HepG2 (cell line): ENCODE results near the gene UBR7. TPM values are rescaled to one million over a fixed set of nuclear protein-coding genes. Genes with fewer than 3 reads are reported as not detected.

Source experiments
- ATAC-seq: fragments of 200-7000 bp; cut with Tn5 transposase; 3 replicates; pipeline ENCODE4 v1.9.1; 2020; ENCODE audit warnings: mild to moderate bottlenecking, moderate library complexity
- BruUV-seq: library from RNA; stranded (reverse); fragments of 400-500 nt; replicated peaks from 2 replicates; lab custom pipeline; 2021; lab: Mats Ljungman, UMichigan
- CTCF ChIA-PET: fragments of 300-600 bp; formaldehyde crosslinking; extraction: SDS; loops from one replicate; lab custom pipeline; 2021; ENCODE audit warnings: low total read pairs, inconsistent platforms, low intra/inter-chr PET ratio; lab: Yijun Ruan, JAX
- POLR2A ChIA-PET: fragments of 350-600 bp; sonication (Branson Sonifier 250); formaldehyde crosslinking; loops from one replicate; lab custom pipeline; 2020; ENCODE audit warnings: antibody characterized with exemption, inconsistent platforms; lab: Yijun Ruan, JAX
- DNase-seq: peaks from one replicate; pipeline ENCODE4 v3.0.0-alpha.2; 2015; ENCODE audit warnings: low spot score
- FAIRE-seq: peaks from 3 replicates; lab custom pipeline; 2011; peaks lifted over from hg19 to GRCh38; lab: Jason Lieb, UNC
- H2AFZ ChIP-seq: one replicate; pipeline ENCODE4 v1.6.1; 2011; ENCODE audit warnings: low read length, inconsistent platforms
- H3K27ac ChIP-seq: fragments of 300-600 bp; 3 replicates; pipeline ENCODE4 v1.8.0; 2011; ENCODE audit warnings: mixed run types, mild to moderate bottlenecking, mixed read lengths, low read length, inconsistent platforms; ENCODE audit not compliant: insufficient read depth; ENCODE audit errors: extremely low read length
- H3K27me3 ChIP-seq, 2 experiments: fragments of 200-600 bp in 1 of 2; 2 replicates in 1 of 2; 3 replicates in 1 of 2; pipeline versions ENCODE4 v1.6.0 to v1.8.0; 2011; ENCODE audit warnings: low read length in 2 of 2, mild to moderate bottlenecking in 2 of 2, moderate library complexity in 2 of 2, inconsistent platforms in 1 of 2; ENCODE audit not compliant: insufficient read depth in 2 of 2, control insufficient read depth in 1 of 2
- H3K36me3 ChIP-seq, 2 experiments: fragments of 200-600 bp in 1 of 2; replicated peaks in 1 of 2; 2 replicates in 1 of 2; 3 replicates in 1 of 2; pipeline versions ENCODE4 v1.5.1 to v1.8.0; 2011; ENCODE audit warnings: low read length in 2 of 2, inconsistent platforms in 1 of 2; ENCODE audit not compliant: insufficient read depth in 2 of 2, control insufficient read depth in 1 of 2
- H3K4me1 ChIP-seq: 2 replicates; pipeline ENCODE4 v1.5.1; 2012; ENCODE audit warnings: low read length, inconsistent platforms; ENCODE audit not compliant: insufficient read depth
- H3K4me2 ChIP-seq: 2 replicates; pipeline ENCODE4 v1.6.0; 2011; ENCODE audit warnings: low read depth, low read length, inconsistent platforms
- H3K4me3 ChIP-seq, 3 experiments: fragments of 200-600 bp in 1 of 3; sonication (generic), shearing (Covaris generic) in 1 of 3; replicated peaks in 1 of 3; 2 replicates each; pipeline ENCODE4 v1.5.1; 2011 to 2016; ENCODE audit warnings: low read length in 3 of 3, inconsistent platforms in 2 of 3, low read depth in 2 of 3, mild to moderate bottlenecking in 2 of 3, control low read depth in 1 of 3, mixed read lengths in 1 of 3; ENCODE audit not compliant: insufficient read depth in 1 of 3
- H3K79me2 ChIP-seq: one replicate; pipeline ENCODE4 v1.6.1; 2011; ENCODE audit warnings: low read length, inconsistent platforms; ENCODE audit not compliant: insufficient read depth
- H3K9ac ChIP-seq: 2 replicates; pipeline ENCODE4 v1.6.0; 2011; ENCODE audit warnings: mild to moderate bottlenecking, low read depth, low read length, inconsistent platforms; ENCODE audit not compliant: insufficient read depth
- H3K9me3 ChIP-seq: 2 replicates; pipeline ENCODE4 v1.5.1; 2012; ENCODE audit warnings: mild to moderate bottlenecking, low read length
- H4K20me1 ChIP-seq: 2 replicates; pipeline ENCODE4 v1.6.0; 2011; ENCODE audit warnings: inconsistent platforms, mild to moderate bottlenecking, low read length, moderate library complexity; ENCODE audit not compliant: insufficient read depth
- MAFF ChIP-seq: IDR thresholded peaks from 2 replicates; pipeline ENCODE4 v1.6.1; 2011; ENCODE audit warnings: low read depth, low read length, improper control_type of control experiment
- MAFK ChIP-seq, 2 experiments: IDR thresholded peaks in 1 of 2; conservative IDR thresholded peaks in 1 of 2; 2 replicates each; pipeline ENCODE4 v1.6.1; 2011; ENCODE audit warnings: improper control_type of control experiment in 2 of 2, low read length in 2 of 2
- SIN3B ChIP-seq: fragments of 150-350 bp; IDR thresholded peaks from 2 replicates; pipeline ENCODE4 v1.6.1; 2014; ENCODE audit warnings: low read length
- WGBS: methylation state at CpG from one replicate; pipeline ENCODE4 v1.1.6; 2017; ENCODE audit warnings: low lambda C conversion rate; 5-methylcytosine and 5-hydroxymethylcytosine counted together
- in situ Hi-C: cut with HindIII; loops from 2 replicates; pipeline ENCODE4 v1.10.0; 2017; ENCODE audit warnings: low pct_unique_long_range_greater_than_20kb; ENCODE audit not compliant: extremely low pct_ligation_motif_present
- intact Hi-C: fragments of 100-400 bp; cut with micrococcal nuclease; formaldehyde crosslinking; loops from one replicate; pipeline ENCODE4 v1.10.0; 2022; ENCODE audit not compliant: unreplicated experiment
- polyA plus RNA-seq, 8 experiments: library from polyadenylated mRNA; depleted of rRNA in 3 of 8; stranded (reverse) in 7 of 8; unstranded in 1 of 8; fragments of >200 nt; fragmentation: Illumina TruSeq in 4 of 8; extraction: Trizol in 4 of 8; gene quantifications; 2 replicates each; pipeline versions ENCODE4 v1.2.1 to v1.2.3, GENCODE V29; 2011 to 2016; ENCODE audit warnings: low read depth in 4 of 8, missing spikeins in 1 of 8, mixed read lengths in 1 of 8; ENCODE audit not compliant: insufficient read depth in 1 of 8
- total RNA-seq, 5 experiments: library from RNA; depleted of rRNA; stranded (reverse); fragments of >200 nt; fragmentation: Illumina TruSeq; extraction: Trizol; gene quantifications; 2 replicates each; pipeline ENCODE4 v1.2.3, GENCODE V29; 2016; ENCODE audit warnings: low read depth in 1 of 5
- TF ChIP-seq, protein P1 (sequence below), 2 experiments: fragments of 450-650 bp in 1 of 2; sonication (generic) in 1 of 2; formaldehyde crosslinking in 1 of 2; IDR thresholded peaks; 2 replicates each; pipeline versions ENCODE4 v1.6.1 to v1.8.0; 2016 to 2022; ENCODE audit warnings: antibody characterized with exemption in 1 of 2, mild to moderate bottlenecking in 1 of 2, missing genetic modification reagents in 1 of 2

The UBR7 gene
- total and polyA plus RNA-seq, 2 of the 13 experiments (the other 11 are each of a cell fraction or from before 2014, with no cell fraction given) = 11.0 to 19.7 TPM

GRCh38 chr14:93249128-93249831 is 42.2 kb downstream of the UBR7 start:
- 97% methylated on average over 7 of the region's 7 CpGs for WGBS
- ATAC-seq = no peak
- POLR2A ChIA-PET = no interaction called here
- H3K36me3 ChIP-seq = peaks cover 8 to 50% of the 10 kb centered on the region in 2 experiments
- CTCF ChIA-PET = no interaction called here
- FAIRE-seq = no peak
- H4K20me1 ChIP-seq = no peaks in the 10 kb centered on the region
- H3K79me2 ChIP-seq = no peaks in the 10 kb centered on the region
- BruUV-seq = TSS peak; percentile 20
- TF ChIP-seq MAFK (conservative IDR thresholded peaks at IDR 0.05 in 1 of 2, IDR thresholded peaks at IDR 0.05 in 1 of 2; ENCODE audit: low read length in 2 of 2) (peak in 1 of 2 experiments; percentile 59; a peak in 2 of 4 replicates), SIN3B (no peak), MAFF (0 out of 2 replicates have a peak, but pooled peaks have one; percentile 24)
- TF ChIP-seq, protein P1, sequence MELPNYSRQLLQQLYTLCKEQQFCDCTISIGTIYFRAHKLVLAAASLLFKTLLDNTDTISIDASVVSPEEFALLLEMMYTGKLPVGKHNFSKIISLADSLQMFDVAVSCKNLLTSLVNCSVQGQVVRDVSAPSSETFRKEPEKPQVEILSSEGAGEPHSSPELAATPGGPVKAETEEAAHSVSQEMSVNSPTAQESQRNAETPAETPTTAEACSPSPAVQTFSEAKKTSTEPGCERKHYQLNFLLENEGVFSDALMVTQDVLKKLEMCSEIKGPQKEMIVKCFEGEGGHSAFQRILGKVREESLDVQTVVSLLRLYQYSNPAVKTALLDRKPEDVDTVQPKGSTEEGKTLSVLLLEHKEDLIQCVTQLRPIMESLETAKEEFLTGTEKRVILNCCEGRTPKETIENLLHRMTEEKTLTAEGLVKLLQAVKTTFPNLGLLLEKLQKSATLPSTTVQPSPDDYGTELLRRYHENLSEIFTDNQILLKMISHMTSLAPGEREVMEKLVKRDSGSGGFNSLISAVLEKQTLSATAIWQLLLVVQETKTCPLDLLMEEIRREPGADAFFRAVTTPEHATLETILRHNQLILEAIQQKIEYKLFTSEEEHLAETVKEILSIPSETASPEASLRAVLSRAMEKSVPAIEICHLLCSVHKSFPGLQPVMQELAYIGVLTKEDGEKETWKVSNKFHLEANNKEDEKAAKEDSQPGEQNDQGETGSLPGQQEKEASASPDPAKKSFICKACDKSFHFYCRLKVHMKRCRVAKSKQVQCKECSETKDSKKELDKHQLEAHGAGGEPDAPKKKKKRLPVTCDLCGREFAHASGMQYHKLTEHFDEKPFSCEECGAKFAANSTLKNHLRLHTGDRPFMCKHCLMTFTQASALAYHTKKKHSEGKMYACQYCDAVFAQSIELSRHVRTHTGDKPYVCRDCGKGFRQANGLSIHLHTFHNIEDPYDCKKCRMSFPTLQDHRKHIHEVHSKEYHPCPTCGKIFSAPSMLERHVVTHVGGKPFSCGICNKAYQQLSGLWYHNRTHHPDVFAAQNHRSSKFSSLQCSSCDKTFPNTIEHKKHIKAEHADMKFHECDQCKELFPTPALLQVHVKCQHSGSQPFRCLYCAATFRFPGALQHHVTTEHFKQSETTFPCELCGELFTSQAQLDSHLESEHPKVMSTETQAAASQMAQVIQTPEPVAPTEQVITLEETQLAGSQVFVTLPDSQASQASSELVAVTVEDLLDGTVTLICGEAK (IDR thresholded peaks at IDR 0.05) = no peak
- TF ChIP-seq, protein P1 (CRISPR knock-in tag; IDR thresholded peaks at IDR 0.05) = peak; percentile 50; the same call in 1 of the 2 replicates
- intact Hi-C loops = no loop called here
- no peak overlapping the region for H3K9ac ChIP-seq
- no peak for DNase-seq
- no peak overlapping the region for H3K4me2 ChIP-seq
- H3K27me3 ChIP-seq = no peaks in the 10 kb centered on the region; a peak in 1 of 5 replicates
- H3K4me3 ChIP-seq = no peak overlapping the region
- H3K9me3 ChIP-seq = no peaks in the 10 kb centered on the region
- in situ Hi-C loops = no loop called here
- no peak overlapping the region for H3K27ac ChIP-seq
- H3K4me1 ChIP-seq = peaks cover 17% of the 10 kb centered on the region
- no peak overlapping the region for H2AFZ ChIP-seq
